GM18868 (cell line): ENCODE data around the gene GNG13.
"Not testable (repeated sequence)": the region's sequence is repeated elsewhere in the genome, so short reads cannot be mapped to it uniquely, and the experiment has no call there.

Experiments
- ATAC-seq: cut with Tn5 transposase; IDR thresholded peaks from one replicate; pipeline ENCODE4 v1.9.1; 2021; ENCODE audit warnings: mild to moderate bottlenecking, moderate library complexity; ENCODE audit not compliant: unreplicated experiment

The GNG13 gene

DNA sequence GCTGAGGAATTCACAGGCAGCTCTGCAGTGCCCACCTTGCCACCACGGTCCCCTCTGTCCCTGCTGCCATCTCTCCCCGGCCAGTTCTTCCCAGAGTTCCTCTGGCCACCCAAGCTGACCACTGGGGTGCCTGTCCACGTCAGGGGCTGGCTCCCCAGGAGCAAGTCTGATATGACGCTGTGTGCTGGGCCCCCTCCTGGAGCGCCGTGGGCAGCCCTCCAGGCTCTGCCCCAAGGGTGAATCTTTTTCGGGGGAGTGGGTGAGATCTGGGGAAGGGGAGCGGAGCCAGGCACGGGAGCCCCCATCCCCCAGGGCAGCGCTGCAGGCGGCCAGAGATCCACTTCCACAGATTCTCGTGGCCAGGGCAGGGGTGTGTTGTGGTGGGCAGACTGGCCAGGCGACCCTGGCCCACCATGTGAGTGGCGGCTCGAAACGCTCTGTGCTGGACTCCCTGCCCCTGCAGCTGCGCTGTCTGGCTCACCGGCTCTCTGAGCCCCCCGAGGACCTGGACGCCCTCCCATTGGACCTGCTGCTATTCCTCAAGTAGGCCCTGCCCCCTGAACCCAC, 36.3 kb downstream of the GNG13 start:
- ATAC-seq, result no peak

DNA sequence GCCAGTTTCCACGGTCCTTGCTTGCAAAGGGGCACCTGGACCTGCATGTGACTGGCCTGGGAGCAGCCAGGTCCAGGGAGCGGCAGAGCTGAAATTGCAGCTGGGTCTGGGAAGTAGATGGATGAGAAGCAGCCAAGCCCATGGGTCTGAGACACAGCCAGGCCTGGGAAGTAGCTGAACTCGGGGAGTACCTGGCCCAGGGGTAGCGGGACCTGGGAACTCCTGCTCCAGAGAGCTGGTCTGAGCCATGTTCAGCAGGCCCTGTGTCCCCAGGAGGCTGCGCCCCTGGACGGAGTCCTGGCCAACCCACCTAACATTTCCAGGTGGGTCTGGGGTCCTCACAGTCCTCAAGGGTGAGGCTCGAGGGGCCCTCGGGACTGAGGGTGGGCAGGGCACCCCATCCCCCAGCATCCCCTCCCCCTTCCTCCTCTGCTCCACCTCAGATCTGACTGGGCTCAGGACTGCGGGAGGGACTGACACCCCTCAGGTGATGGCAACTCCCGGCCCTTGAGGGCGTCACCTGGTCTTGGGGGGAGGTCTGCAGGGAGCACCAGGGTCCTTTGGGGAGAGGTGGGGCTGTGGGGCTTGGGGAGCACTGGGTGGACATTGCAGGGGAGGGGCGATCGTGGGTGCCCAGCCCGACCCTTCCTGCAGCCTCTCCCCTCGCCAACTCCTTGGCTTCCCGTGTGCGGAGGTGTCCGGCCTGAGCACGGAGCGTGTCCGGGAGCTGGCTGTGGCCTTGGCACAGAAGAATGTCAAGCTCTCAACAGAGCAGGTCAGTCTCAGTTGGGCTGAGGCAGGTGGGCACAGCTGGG, 37.0 kb downstream of the GNG13 start:
- ATAC-seq, result no peak

DNA sequence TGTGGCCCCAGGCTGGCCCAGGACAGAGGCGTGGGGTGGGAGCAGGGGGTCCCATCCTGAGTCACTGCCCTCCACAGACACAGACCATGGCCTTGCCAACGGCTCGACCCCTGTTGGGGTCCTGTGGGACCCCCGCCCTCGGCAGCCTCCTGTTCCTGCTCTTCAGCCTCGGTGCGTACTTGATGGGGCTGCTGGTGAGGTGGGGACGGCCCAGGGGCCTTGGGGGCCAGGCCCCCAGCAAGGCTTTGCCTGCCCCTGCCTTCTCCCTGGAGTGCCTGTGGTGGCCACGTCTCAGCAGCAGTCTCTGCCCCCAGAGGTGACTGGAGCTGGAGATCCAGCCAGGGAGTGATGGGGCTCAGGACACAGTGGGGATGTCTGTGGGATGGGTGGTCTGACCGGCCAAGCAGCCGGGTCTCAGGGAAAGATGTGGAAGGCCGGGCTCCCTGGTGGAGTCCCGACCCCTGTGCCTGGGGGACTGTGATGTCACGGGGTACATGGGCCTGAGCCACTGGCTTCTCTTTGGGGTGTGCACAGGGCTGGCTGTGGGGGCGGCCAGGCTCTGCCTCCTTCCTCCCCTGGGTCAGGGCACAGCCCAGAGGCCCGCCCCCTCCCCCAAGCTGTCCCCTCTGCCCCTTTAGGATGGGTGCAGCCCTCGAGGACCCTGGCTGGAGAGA, 37.8 kb downstream of the GNG13 start:
- ATAC-seq, result no peak

DNA sequence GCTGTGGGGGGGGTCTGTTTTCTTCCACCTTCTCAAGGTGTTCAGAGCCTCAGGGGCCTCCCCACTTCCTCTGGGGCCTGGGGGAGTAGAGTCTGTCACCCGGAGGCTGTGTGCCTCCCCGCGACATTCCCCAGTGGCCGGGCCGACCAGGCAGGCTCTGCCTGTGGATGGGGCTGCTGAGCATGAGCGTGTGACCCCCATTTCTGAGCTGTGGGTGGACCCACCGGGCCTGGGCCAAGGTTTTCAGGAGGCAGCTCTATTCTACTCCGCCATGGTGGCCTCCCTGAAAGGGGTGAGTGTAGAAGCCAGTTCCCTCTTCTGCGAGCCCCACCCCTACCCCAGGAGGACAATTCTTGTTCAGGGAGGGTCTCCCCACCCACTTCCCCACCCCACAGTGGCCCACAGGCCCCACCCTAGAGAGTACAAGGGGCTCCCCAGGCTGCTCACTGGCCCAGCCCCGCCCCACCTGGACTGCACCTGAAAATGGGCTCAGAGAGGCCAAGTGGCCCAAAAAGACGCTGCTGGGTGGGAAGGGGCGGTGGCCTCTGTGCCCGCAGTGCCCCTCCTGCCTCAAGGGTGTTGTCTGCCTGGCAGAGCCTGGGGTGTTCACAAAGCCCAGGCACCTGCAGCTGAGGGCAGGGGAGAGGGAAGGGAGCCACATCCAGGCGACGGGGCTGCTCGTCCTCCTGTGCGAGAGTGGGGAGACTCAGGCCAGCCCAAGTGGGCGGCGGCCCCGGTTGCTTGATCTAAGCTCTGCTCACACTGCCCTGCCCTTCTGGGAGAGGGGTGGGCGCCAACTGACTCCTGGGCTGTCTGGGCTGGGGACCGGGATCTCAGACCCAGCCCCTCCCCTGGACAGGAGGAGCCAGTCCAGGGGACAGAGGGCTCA, 38.7 kb downstream of the GNG13 start:
- ATAC-seq, result no peak

DNA sequence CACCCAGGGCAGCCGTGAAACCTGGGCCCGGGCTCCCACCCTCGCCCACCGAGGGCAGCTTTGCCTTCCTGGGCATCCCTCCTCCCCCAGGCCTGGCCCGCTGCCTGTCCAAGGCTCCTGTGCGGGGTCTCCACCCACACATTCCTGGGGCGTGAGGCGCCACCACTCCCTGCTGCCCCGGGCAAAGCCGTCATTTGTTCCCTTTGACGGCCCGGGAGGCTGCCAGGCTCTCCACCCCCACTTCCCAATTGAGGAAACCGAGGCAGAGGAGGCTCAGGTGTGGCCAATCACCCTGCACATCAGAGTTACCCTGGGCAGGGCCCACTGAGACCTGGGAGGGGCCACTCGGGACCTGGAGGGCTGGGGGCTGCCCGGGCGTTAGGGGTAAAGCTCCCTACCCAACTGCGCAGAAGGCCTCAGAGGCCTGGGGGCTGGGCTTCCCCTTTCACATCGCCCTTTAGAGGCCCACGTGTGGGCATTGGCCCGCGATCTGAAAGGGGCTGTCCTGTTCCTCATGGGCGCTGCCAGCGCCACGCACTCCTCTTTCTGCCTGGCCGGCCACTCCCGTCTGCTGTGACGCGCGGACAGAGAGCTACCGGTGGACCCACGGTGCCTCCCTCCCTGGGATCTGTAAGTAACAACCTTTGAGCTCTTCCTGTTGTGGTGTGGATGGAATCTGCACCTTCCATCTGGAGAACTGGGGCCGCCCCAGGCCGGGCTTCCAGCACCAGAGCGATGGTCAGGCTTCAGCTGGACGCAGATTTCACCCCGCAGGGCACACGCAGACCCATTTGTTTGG, 39.8 kb downstream of the GNG13 start, which contains the start of gene MSLN:
Gene MSLN (plus strand): TSS at position 190 of the 799 bp plus-strand sequence. CDS start 1,947 bp downstream, outside the sequence.
- ATAC-seq, result no peak

DNA sequence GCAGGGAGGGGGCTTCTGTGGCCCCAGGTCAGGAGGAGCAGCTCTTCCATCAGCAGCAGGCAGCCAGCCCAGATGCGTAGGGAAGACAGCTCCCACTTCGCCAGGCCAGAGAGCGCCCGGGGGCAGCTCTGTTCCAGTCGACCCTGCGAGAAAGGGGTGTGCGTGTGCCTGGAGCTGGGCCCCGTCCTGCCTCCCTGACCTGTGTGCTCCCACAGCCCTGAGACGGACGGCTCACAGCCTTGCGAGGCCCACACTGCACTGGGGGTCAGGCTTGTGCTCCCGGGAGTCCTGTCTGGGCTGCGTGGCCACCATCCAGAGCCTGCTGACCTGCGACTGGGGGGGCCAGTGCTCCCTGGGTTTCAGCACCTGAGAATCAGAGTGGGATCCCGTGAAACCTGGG, 40.5 kb downstream of the GNG13 start:
- no peak for ATAC-seq

DNA sequence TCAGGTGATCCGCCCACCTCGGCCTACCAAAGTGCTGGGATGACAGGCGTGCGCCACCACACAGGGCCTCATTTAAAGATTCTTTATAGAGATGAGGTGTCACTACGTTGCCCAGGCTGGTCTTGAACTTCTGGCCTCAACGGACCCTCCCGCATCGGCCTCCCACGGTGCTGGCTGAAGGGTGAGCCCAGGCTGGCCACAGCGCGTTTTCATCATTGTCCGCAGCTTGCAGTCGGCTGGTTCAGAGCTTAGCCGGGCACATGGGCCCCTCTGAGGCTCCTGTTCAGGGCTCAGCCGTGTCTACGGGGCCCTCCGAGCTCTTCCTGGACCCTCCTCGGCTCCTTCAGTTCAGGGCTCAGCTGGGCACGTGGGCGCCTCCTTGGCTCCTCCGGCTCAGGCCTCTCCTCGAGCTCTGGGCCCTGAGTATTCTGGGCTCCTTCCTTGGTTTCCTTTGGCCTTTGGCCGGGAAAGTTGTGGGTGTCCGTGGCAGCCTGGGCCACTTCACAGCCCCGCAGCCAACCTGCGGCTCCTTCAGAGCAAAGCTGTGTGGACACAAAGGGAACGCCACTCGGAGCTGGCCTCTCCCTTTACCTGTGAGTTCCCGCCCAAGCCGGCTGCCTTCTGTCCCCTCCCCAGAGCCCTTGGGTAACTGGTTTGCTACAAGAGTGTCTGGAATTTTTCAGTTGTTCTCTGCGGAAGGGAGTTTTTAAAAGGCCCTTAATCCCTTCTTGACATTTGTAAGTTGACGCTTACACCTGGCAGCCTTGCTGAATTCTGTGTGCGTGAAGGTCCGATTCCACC, 41.2 kb downstream of the GNG13 start:
- ATAC-seq, result no peak

DNA sequence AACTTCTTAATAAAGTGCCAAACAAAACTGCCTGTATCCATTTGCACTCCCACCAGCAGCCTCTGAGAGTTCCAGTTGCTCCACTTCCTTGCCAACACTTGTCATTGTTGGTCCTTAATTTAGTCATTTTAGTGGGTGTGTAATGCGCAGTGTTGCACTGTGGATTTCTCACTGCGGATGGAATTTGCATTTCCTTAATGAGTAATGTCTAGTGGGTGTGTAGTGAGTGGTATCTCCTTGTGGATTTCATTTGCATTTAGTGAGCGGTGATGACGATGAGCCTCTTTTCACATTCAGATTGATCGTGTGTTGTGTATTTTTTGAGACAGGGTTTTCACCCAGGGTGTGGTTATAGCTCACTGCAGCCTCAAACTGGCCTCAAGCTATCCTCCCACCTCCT, 44.1 kb downstream of the GNG13 start:
- ATAC-seq, result no peak

DNA sequence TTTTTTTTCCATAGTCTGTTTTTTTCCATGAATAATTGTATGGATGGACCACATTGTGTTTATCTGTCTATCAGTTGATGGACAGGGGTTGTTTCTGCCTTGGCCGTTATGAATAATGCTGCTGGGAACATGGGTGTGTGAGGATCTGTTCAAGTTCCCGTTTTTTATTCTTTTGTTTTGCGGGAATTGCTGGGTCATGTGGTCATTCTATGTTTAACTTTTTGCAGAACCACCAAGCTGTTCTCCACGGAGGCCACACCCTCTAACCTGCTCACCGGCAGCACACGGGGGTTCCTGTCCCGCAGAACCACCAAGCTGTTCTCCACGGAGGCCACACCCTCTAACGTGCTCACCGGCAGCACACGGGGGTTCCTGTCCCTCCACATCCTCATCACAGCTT, 45.9 kb downstream of the GNG13 start:
- ATAC-seq, result no peak

DNA sequence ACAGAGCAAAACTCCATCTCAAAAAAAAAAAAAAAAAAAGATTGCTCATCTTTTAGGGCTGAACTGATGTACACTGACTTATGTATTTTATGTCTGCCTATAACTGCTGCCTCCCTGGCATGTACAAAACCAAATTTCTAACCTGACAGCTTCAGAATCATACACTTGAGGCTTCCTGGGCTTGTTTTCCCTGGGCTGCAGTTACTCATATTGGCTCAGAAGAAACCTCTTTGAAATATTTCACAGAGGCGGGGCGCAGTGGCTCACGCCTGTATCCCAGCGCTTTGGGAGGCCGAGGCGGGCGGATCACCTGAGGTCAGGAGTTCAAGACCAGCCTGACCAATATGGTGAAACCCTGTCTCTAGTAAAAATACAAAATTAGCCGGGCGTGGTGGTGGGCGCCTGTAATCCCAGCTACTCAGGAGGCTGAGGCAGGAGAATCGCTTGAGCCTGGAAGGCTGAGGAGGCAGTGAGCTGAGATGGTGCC, 46.4 kb downstream of the GNG13 start:
- ATAC-seq, result not testable (repeated sequence)

DNA sequence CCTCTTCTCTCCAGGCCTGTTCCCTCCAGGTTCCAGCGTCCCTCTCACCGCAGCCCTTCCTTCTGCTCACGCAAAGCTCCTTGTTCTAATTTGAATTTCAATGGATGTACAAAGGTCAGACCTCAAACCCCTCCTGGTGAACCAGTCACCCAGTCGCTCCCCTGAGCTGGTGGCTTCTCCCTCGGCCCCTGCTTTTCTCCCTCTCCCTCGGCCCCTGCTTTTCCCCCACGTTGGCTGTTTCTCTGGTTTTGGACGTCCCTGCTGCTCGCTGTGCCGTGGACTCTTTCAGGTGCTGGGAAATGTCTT, 48.6 kb downstream of the GNG13 start:
- no peak for ATAC-seq

DNA sequence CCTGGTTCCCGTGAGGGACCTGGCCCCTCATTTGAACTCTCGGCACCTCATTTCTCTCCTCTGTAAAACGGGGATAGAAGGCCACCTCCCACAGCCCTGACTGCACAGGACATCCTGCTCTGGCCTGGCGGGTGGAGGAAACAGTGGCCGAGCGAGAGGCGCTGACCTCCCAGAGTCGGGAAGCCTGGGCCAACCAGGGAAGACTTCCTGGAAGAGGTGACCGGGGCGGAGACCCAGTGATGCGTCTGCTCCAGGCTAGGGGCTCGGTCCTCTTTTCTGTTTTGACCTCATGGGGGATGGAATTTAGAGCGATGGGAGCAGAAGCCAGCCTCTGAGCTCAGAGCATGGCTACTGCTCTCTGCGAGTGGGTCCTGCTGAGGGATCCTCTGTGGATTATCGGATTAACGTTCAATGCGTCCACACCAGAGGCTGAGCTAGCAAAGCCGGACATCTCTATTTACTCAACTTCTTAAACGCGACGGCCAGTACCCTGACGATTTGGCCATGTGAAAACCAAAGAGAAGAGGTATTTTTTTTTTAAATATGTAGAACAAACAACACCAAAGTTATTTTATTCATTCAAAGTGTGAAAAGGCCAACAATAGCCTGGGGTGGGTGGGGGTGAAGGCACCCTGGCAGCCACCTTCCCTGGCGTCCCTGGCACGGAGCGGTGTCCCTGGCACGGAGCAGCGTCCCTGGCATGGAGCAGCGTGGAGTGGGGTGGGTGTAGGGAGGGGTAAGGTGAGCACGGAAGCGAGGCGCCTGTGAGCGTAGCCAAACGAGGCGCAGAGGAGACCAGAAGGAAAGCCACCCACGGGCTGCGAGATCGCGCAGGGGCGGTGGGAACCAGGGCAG, 49.2 kb downstream of the GNG13 start:
- ATAC-seq, result no peak

DNA sequence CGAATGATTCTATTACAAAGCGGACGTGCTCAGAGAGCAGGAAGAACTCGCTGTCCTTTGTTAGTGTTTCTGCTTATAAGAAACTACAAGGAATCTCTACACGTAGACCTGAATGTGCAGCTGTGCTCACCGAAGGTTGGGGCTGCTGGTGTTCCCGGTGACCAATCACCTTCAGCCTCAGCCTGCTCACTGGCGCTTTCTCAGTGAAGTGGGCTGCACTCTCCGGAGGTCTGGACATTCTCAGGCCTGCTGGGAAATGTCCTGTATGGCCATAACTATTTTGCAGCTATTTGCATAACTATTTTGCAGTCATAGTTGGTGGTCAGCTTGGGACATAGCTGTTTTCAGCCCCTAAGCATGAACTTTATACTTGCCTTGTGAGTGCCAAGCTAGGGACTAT, 50.0 kb downstream of the GNG13 start:
- no peak for ATAC-seq

DNA sequence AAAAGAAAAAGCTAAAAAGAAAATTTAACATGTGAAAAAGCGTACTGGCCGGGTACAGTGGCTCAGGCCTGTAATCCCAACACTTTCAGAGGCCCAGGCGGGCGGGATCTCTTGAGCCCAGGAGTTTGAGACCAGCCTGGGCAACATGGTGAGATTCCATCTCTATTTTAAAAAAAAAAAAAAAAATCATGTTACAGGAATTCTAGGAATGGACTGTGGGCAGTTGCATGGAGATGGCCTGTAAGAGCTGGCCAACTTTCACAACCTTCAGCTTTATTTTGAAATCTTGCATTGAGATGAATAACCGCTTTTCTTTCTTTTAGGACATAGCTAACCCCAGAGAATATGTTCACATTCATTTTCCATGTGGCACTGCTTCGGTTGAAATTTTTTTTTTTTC, 51.5 kb downstream of the GNG13 start:
- ATAC-seq, result no peak
